ENCODE measurements around the gene ZNF385B.

ZNF385B gene

DNA sequence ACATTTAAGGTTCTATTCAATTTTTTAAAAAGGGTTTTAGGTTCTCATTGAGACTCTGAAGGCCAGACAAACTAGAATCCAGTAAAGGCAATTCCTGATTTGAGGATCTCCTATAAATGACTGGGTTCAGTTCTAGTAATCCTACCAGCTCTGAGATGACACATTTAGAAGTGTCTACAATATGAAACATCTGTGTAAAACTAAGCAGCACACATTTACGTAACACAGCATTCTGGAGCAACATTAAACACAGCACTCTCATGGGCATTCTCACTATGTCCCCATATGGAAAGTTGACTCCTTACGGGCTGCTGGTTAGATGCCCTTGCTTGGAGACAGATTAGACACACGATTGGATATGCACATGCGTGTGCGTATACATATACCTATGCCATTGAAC is 114.4 kb downstream of the ZNF385B start:
- no peak for DNase-seq (ENCODE audit: low read depth in 3 of 3)

DNA sequence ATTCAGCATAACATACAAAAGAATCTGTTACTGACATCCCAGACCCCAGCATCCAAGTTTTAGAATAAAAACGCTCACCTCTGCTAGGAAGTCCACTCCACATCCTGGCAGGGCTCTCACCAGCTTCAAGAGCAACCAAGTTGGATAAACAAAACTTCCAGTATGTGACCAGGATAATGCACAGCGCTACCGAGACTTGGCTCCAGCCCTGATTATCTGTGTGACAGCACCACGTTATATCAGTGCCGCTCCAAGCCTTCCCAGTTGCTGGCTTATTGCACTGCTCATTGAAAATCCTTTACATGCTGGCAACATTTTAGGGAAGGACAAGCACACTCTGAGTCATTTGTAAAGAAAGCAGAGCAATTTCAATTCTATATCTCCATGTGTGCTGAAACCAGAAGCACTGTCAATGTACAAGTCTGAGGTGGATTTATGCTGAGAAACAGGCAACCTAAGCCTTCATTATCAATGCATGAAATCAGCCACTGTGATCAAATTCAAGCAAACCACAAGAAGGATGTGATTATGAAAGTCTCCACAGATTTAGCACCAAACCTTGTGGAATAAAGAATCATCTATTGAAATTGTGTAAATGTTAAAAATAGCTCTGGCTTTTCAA is 115.7 kb downstream of the ZNF385B start:
- DNase-seq (ENCODE audit: low read depth in 3 of 3) = no peak

DNA sequence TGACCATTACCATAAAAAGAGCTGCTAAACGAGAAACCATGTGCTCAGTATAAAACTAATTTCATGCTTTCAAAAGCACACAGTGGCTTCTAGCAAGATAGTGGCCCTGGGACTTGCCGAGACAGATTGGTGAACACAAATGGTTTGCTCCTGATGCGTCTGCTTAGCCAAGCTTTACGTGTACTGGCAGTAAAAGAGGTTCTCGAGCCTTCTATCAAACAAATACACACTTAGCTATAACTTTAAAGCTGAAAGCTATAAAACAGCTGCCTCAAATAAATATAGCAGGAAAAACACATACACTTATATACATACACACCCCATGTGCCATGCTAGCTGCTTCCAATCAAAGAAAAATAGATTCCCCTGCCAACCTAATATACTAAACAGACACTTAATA is 117.0 kb downstream of the ZNF385B start:
- no peak for DNase-seq (ENCODE audit: low read depth in 3 of 3)

DNA sequence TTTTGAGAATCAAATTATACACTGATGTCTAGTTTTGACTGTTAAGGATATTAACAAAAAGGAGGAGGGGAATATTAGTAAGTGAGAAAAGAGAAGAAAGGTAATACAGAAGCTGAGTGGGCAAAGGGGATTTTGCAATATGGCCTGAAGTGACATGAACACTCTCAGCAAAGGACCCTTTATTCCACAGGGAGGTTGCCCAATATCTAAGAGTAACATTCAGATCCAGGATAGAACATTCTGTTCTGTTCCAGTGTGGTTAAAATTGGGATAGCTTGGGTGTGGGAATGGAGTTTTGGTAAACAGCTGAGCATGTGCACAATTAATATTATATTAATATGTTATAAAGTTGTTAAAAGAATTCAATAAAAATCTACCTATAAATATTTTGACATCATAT is 120.1 kb downstream of the ZNF385B start:
- DNase-seq (ENCODE audit: low read depth in 3 of 3) = no peak

DNA sequence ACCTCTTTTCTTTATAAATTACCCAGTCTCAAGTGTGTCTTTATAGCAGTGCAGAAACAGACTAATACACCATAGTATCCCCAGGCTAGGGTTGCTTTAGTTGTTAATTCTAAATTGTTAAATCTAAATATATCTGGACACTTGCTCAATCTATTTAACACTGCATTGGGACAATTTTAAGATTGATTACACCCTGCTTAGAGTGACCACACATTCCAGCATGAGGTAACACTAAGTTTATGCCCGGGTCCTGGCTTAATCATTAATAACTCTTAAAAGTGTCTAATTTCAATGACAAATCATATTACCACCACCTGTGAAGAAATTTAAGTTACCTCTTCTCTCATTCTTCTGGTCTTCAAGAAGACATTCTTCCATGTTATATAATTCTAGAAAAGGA is 131.4 kb downstream of the ZNF385B start:
- DNase-seq (ENCODE audit: low read depth in 3 of 3) = no peak

DNA sequence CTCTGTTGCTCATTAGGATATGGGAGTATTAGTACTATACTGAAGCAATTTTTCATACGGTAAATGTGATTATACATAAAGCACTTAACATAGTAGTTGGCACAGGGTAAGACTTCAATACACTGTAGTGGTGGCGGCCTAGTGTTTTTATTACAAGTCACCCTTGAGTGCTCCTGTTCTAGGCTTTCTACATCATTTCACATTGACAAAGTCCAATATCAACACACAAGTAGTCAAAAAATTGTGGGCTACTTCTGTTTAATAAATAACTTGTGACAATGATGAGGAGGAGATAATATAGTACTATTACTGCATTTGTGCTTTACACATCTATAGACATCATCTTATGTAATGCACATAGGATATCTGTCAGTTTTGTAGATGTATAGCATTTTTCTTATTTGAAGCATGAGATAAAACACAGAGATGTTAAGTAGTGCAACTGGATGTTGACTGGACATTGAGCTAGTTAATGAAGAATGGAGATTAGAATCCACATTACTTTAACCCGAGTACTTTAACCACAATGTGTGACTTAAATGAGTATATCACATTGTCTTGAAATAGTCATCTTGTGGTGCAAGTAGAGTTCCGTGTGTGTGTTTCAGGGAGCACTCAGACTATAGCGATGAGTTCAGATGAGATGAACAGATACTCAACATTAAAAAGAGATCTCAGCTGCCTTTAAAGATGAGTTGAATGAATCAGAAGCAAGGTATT is 134.8 kb downstream of the ZNF385B start:
- DNase-seq (ENCODE audit: low read depth in 3 of 3) = no peak

DNA sequence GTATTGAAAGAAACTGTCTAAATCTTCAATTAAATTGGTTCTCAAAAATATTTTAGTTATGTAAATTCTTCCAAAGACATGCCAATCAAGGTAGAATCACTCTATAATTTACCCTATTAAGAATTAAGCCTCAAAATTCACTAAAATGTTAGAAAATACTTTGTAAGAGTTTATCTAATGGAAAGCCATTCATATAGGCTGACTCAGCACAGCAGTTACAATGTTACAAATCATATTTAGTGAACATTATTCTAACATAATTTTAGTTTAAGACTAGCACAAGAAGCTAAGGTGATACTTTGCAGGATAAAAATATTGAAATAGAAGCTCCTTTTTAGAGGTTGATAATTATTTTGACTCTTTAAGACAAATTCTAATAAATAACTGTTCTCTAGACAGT is 137.0 kb downstream of the ZNF385B start:
- no peak for DNase-seq (ENCODE audit: low read depth in 3 of 3)

DNA sequence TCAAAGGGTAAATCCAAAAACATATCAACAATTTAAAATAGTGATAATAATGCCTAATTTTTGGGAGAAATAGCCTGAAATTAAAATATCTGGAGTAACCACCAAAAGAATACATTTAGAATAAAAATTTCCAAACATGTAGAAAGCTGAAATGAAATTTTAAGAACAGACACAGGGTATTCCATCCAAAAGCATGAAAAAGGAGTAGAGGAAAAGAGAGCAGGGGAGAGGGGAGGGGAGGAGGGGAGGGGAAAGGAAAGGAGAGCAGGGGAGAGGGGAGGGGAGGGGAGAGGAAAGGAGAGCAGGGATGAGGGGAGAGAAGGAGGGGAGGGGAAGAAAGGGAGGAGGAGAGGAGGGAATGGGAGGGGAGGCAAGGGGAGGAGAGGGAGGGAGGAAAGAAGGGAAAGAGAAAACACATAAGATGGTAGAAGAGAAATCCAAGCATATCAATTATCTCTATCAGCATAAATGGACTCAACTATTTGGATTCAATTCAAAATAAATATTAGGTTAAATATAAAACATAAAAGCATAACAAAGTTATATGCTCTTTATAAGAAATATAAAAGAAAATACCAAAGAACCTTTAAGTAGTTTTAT is 141.1 kb downstream of the ZNF385B start:
- DNase-seq (ENCODE audit: low read depth in 3 of 3) = no peak

DNA sequence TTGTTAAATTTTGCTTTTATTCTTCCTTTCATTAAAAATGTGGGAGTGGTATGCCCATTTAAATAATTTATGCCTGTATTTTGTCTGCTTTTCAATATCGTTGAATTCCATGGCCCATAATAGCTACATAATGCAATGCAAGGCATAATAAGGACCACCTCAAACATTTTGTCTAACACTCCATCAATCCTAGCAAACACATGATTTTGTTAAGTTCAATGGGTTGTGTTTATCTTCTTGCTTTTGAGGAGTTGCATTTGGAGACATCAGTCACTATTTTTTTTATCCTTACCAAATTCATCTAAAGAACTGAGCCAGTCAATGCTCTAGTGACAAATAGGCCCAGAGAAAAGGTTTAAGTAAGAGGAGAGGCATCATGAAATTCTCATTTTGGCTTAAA is 145.5 kb downstream of the ZNF385B start:
- no peak for DNase-seq (ENCODE audit: low read depth in 3 of 3)

DNA sequence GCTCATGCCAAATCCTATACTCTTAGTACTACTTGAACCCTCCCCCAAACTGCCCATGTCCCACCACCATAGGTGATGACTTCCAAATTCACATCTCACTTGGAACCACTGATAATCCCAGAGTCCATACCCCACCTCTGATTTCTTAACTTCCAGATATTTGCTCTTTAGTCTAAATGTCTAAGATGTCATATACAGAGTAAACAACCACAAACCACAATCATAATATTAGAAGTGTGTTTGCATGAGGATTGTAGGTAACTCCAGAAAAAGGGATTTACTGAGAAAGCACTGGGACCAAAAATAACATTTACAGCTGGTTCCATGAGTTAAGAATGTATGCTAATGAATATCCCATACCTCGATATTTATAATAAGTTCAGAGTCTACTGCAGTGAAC is 146.2 kb downstream of the ZNF385B start:
- no peak for DNase-seq (ENCODE audit: low read depth in 3 of 3)

DNA sequence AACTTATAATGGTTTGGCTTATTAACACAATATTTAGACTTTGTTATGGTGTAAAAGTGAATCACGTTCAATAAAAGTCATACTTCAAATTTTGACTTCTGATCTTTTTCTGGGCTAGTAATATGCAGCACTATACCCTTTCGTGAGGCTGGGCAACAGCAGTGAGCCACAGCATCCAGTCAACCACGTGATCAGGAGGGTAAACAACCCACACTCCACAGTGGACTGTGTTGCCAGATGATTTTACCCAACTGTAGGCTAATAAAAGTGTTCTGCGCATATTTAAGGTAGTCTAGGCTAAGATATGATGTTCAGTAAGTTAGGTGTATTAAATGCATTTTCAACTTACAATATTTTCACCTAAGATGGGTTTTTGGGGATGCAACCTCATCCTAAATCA is 148.6 kb downstream of the ZNF385B start:
- DNase-seq (ENCODE audit: low read depth in 3 of 3) = no peak

DNA sequence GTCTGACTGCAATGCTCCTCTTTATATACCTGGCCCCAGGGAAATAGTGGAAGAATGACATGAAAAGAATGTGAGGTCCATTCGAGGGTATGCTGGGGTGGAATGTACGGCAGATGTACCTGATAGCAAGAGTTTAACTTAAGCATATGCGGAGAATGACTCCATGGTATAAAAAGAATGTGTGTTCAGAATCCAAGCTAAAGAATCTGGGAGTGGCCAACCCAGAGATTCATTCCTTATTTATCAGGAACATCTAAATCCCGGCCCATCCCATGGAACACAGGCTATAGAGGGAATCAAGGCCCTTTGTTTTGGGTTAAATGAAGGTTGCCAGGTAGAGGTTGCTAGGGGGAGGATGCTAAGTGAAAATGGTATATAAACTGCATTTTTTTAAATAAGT is 150.0 kb downstream of the ZNF385B start:
- no peak for DNase-seq (ENCODE audit: low read depth in 3 of 3)

DNA sequence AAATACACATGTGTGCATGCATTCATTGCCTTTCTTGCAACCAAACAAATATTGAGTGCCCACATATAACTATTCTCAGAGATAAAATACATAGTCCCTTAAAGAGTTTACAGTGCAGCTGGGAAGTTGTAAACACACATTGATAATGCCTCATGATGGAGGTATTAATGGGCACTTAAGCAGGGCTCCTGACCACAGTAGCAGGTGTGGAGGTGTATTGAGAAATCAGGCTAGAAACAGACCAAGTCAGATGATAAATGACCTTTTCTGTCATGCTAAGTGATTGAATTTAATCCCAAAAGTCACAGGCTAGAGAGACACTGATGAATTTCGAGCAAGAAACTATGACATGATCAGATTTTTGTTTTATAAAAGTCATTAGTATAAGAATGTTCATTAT is 157.7 kb downstream of the ZNF385B start:
- DNase-seq (ENCODE audit: low read depth in 3 of 3) = no peak

DNA sequence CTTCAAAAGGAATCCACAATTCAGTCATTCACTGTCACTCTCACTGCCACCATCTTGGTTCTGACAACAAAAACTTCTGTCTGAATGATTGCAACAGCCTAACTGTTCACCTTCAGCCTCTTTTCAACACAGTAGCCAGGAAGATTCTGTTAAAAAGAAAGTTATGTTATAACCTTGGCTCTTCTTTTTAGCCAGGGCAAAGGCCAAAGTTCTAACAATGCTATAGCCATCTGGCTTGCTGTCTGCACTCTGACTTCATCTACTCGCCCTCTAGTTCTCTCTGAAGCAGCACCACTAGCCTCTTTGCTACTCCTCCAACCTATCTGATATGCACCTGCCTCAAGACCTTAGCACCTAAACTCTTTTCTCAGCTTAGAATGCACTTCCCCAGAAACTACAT is 158.5 kb downstream of the ZNF385B start:
- no peak for DNase-seq (ENCODE audit: low read depth in 3 of 3)

DNA sequence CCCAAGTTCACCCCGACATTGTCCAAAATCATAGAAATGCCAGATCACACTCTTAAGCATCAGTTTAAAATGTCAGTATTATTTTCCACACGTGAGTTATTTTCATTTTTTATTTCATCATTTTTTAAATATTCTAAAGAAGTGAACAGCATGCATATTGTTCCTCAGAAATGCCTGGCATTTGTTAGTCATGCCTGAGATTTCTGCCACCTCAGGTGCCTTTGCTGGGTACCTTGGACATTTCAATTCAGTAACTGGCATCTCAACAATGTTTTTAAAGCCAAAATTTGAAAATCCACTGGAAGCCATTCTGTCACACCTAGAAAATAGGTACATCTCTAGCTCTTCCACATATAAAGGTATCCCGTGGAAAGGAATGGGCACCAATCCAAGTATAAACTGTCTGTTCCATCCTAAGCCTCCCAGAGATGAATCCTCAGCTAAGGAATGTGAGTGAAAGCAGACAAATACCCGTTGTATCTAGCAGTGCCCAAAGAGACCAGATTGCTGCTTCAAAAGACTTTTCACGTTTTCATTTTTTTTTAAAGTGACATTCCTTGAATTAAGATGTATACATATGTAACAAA is 159.8 kb downstream of the ZNF385B start:
- DNase-seq (ENCODE audit: low read depth in 3 of 3) = no peak

DNA sequence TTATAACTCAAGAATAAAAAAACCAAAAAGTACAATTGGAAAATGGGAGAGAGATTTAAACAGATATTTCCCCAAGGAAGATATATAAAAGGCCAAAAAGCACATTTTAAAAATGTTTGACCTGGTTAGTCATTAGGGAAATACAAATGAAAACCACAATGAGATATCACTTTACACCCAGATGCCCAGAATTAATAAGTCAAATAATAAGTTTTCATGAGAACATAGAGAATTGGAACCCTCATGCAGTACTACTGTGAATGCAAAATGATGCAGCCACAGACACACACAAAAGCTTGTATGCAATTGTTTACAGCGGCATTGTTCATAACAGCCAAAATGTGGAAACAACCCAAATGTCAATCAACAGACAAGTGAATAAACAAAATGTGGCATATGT is 165.9 kb downstream of the ZNF385B start:
- no peak for DNase-seq (ENCODE audit: low read depth in 3 of 3)

DNA sequence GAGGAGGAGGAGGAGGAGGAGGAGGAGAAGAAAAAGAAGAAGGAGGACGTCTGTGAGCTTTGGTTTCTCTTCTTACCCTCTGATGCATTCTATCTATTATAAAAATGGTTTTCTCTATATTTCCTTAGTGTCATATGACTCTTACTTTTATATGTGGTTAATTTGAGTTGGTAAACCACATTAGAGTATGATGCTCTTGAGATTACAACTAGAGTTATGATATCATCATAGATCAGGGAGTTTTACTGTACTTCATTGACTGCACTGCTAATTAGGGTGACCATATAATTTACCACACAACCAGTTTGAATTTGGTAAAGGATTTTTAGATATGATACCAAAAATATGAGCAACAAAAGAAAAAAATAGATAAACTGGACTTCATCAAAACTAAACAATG is 166.4 kb downstream of the ZNF385B start:
- DNase-seq (ENCODE audit: low read depth in 3 of 3) = no peak

DNA sequence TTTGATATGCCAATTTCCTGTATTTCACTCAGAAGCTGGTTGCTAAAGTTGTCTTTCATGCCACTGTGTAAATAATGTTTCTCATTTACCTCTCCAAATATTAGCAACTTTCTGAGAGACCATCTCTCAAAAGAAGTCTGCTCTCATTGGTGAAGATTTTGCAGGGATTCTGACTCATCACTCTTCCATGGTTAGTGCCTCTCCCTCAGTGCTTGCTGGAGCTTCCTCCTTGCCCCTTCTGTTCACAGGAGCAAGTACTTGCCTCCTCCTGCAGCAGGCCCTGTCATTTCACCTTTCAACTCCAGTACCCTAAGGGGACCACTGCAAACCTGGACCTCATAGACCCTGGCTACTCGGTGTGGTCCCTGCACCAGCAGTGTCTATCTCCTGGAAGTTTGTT is 168.8 kb downstream of the ZNF385B start:
- no peak for DNase-seq (ENCODE audit: low read depth in 3 of 3)

DNA sequence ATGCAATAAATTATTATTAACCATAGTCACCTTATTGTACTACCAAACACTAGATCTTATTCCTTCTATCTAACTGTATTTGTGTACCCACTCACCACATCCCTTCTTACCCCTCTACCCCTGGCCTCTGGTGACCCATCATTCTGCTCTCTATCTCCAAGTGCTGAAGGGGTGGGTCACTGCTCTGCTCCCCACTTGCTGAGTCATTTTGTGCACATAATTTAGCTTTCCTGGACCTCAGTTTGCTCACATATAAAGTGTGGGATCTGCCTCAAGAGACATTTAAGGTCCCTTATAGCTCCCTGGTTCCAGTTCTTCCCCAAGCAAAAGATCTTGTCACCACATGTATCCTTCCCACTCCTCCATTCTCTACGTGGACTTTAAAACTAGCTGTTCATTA is 169.4 kb downstream of the ZNF385B start:
- DNase-seq (ENCODE audit: low read depth in 3 of 3) = no peak

DNA sequence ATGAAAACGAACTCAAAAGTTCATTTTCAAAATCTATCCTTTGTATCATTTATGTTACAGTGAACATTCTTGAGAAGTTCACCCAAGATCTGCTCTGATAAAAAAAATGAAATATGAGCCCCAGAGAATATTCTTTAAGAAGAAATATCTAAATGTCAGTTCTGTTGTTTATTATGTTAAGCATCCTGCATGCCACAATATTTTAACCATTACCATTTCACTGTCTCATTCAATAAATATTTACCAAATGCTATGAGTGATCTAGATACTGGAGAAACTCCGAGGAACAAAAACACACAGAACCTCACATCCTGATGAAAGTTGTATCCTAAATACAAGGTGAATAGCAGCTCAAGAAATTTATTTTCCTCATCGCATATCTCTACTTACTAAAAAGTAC is 170.2 kb downstream of the ZNF385B start:
- no peak for DNase-seq (ENCODE audit: low read depth in 3 of 3)

DNA sequence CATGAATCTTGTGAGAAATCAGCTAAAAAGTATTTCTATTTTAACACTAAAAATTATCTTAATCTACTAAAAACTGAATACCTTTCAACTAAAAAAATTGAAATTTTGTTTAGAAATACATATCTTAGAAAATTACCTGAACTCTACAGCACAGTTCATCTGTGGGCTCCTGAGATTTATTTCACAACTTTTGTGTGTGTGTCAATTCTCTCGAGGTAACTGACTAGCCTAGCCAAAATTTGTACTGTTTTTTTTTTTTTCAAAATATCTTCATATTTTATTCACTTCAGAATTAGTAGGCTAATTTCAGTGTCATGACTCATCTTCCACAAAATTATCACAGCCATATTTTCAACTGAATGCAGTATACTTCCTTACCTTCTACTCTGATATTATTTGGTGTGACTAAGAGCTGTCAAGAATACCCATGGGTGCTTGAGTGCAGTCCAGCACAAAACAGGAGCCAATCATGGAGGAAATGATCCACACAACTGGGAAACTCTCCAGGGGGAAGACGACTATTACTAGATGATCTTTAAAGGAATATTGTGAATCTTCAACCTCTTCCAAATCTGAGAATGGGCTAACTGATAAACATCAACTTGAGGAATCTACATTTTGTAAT is 174.6 kb downstream of the ZNF385B start:
- DNase-seq (ENCODE audit: low read depth in 3 of 3) = no peak

DNA sequence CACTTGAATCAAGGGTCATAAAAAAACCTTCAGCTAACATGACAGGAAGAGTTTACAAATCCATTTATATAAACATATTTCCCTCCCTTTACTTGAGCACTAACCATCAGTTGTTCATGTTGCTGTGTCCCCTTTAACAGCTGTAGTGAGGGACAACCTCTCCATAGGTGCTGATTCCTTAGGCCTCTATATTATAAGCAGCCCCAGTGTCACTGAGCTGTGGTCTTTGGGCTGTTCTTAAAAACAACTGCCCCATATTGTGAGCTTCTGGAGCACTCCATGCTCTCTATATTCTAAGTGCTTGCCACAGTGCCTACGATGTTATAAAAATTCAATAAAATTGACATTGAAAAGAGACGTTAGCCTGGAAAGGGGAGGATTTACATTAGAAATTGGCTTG is 175.3 kb downstream of the ZNF385B start:
- no peak for DNase-seq (ENCODE audit: low read depth in 3 of 3)

DNA sequence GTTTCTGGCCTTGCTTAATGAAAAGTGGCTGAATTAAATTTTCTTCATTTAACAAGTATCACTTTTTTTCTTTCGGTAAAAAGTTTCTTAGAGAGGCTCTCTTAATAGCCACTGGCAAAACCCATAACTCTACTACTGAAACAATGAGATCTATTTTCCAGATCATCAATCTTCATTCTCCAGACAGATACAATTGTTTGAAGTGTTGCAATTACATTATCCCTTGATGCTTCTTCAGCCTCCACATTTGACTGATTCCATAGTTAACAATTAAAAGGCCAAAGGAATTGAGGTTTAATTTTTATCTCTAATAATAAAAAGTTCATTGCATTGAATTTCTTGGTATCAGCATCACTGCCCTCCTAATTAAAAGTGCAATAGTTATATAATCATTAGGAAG is 176.3 kb downstream of the ZNF385B start:
- DNase-seq (ENCODE audit: low read depth in 3 of 3) = no peak

Data from stimulated activated CD4-positive, alpha-beta T cell treated with anti-CD3 and anti-CD28 coated beads, TNF-alpha, amount 100 ng/mL, for 48 hours (primary cell).